ENCODE measurements around the gene GRIN2A. TPM values are rescaled to one million over a fixed set of nuclear protein-coding genes. Genes with fewer than 3 reads are reported as not detected.

The GRIN2A gene
- total RNA-seq, 1 experiment from 2014 or later = not detected

DNA sequence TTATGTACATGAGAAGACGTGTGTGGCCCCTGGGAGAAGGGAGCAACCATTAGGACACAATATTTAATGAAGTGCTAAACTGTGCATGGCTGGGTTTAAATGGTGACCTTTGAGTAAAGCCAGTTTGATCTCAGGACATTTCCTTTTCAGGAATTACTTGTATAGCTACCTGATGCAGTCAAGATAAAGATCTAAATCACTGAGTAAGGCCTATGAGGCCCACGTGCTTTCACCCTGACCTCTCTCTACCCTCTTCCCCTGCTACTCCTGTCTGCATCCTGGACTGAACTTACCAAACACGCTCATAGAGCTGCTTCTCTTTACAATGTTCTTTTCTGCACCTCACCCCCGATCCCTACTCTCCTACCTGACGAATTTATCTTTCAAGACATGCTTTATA, 98.9 kb downstream of the GRIN2A start:
- TF ChIP-seq, protein P1, sequence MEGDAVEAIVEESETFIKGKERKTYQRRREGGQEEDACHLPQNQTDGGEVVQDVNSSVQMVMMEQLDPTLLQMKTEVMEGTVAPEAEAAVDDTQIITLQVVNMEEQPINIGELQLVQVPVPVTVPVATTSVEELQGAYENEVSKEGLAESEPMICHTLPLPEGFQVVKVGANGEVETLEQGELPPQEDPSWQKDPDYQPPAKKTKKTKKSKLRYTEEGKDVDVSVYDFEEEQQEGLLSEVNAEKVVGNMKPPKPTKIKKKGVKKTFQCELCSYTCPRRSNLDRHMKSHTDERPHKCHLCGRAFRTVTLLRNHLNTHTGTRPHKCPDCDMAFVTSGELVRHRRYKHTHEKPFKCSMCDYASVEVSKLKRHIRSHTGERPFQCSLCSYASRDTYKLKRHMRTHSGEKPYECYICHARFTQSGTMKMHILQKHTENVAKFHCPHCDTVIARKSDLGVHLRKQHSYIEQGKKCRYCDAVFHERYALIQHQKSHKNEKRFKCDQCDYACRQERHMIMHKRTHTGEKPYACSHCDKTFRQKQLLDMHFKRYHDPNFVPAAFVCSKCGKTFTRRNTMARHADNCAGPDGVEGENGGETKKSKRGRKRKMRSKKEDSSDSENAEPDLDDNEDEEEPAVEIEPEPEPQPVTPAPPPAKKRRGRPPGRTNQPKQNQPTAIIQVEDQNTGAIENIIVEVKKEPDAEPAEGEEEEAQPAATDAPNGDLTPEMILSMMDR (IDR thresholded peaks at IDR 0.05; ENCODE audit: unreplicated experiment) = no peak
- intact Hi-C loops (cut with micrococcal nuclease) = no loop called here
- Mint-ChIP-seq H3K4me3 (ENCODE audit: unreplicated experiment) (no peak overlapping the region), H3K36me3 (ENCODE audit: insufficient read depth, unreplicated experiment) (no peaks in the 10 kb centered on the region), H3K27me3 (ENCODE audit: insufficient read depth, unreplicated experiment) (no peaks in the 10 kb centered on the region), H3K9me3 (ENCODE audit: unreplicated experiment) (peaks cover 15% of the 10 kb centered on the region), H3K4me1 (ENCODE audit: insufficient read depth, unreplicated experiment) (peaks cover 4% of the 10 kb centered on the region), H3K27ac (ENCODE audit: low read depth, unreplicated experiment) (no peak overlapping the region)
- DNase-seq (ENCODE audit: unreplicated experiment) = no peak
- CTCF ChIA-PET = no interaction called here
- POLR2A ChIA-PET = no interaction called here
- no TSS peak for BruUV-seq (replicated peaks)

DNA sequence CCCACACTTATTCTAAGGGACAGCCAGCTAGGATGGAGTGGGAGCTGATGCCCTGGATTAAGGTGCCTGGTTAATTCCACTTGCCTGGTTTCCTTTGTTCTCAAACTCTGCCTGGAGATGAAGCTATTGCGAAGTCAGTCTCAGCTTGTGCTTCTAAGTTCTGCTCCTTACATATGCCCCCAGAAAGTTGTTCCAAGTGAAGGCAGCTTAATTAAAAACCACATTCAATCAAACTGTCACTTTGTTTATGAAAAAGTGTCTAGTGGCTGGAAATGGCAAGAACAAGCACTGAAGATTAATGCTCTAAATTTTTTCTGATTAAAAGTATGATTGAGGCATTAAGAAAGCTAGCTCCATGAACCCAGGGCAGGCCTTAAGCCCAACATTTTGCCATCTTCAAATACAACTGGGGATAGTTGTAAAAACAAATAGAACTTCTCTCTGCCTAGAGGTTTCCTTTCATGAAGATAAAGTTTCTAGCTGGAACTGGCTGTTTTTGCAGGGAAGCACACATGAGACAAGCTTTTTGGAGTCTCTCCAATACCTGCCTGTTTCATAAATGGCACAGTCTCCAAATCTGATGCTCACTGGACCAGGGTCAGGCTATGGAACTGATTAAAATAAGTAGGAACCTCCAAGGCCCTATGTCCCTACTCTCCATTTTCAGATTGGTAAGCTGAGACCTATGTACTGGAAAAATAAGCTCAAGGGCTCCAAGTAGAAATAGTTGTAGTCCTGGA, 100.9 kb downstream of the GRIN2A start:
- POLR2A ChIA-PET = interaction anchor here (0.5 to 1.2 kb wide), 4 partner anchors 28 to 944 kb away, joined by 3 to 5 read pairs (median 3); no protein-coding TSS in a partner anchor
- peak; percentile 11 for DNase-seq (ENCODE audit: unreplicated experiment)
- H3K27ac Mint-ChIP-seq (ENCODE audit: low read depth, unreplicated experiment) = no peak overlapping the region
- H3K4me3 Mint-ChIP-seq (ENCODE audit: unreplicated experiment) = no peak overlapping the region
- BruUV-seq (replicated peaks) = no TSS peak
- intact Hi-C loops (cut with micrococcal nuclease) = no loop called here
- H3K36me3 Mint-ChIP-seq (ENCODE audit: insufficient read depth, unreplicated experiment) = no peaks in the 10 kb centered on the region
- H3K9me3 Mint-ChIP-seq (ENCODE audit: unreplicated experiment) = peaks cover 25% of the 10 kb centered on the region
- TF ChIP-seq, protein P1 (IDR thresholded peaks at IDR 0.05; ENCODE audit: unreplicated experiment) = no peak
- CTCF ChIA-PET = interaction anchor here (0.7 to 0.9 kb wide), 3 partner anchors 233 to 1541 kb away, joined by 3 read pairs; no protein-coding TSS in a partner anchor
- H3K27me3 Mint-ChIP-seq (ENCODE audit: insufficient read depth, unreplicated experiment) = no peaks in the 10 kb centered on the region
- H3K4me1 Mint-ChIP-seq (ENCODE audit: insufficient read depth, unreplicated experiment) = peaks cover 8% of the 10 kb centered on the region

DNA sequence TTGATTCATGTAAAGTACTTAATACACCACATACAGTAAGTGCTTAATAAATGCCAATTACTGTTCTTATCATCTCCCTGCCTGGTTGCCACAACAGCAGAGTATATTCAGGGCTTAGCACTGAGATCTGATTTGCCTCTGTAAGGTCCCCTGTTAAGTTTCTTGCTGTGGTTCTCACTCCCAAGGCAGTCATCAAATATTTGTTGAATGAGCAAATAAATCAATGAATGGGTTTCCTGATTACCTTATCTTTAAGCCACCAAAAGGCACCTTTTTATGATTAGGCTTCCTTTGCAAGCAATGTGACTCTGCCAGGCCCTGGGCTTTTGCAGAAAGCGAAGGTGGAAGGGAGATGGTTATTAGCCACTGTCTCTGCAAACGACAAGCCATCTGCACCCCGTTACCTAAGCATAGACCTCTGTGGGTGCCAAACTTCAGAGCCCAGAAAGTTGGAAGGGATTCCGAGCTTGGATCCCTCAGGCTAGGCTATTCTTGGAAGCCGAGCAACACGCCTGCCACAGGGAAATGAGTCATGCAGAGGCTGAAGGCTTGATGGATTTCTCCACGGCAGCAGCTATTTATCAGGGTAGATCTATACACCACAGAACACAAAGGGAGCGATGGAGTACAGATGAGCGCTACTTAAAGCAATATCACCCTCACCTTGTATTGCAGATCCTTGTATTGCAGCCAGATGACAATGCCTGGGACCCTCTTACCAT, 102.0 kb downstream of the GRIN2A start:
- ChIA-PET CTCF (interaction anchor here (0.5 to 0.7 kb wide), 2 partner anchors 10 to 177 kb away, joined by 3 to 4 read pairs; no protein-coding TSS in a partner anchor), POLR2A (interaction anchor here (0.9 kb wide), 1 partner anchor 13 kb away, joined by 3 read pairs; no protein-coding TSS in a partner anchor)
- Mint-ChIP-seq H3K36me3 (ENCODE audit: insufficient read depth, unreplicated experiment) (no peaks in the 10 kb centered on the region), H3K27ac (ENCODE audit: low read depth, unreplicated experiment) (no peak overlapping the region), H3K27me3 (ENCODE audit: insufficient read depth, unreplicated experiment) (no peaks in the 10 kb centered on the region), H3K4me1 (ENCODE audit: insufficient read depth, unreplicated experiment) (peaks cover 8% of the 10 kb centered on the region), H3K4me3 (ENCODE audit: unreplicated experiment) (no peak overlapping the region), H3K9me3 (ENCODE audit: unreplicated experiment) (peaks cover 28% of the 10 kb centered on the region)
- intact Hi-C loops (cut with micrococcal nuclease) = no loop called here
- TF ChIP-seq, protein P1 (IDR thresholded peaks at IDR 0.05; ENCODE audit: unreplicated experiment) = no peak
- peak; percentile 88 for DNase-seq (ENCODE audit: unreplicated experiment)
- no TSS peak for BruUV-seq (replicated peaks)

DNA sequence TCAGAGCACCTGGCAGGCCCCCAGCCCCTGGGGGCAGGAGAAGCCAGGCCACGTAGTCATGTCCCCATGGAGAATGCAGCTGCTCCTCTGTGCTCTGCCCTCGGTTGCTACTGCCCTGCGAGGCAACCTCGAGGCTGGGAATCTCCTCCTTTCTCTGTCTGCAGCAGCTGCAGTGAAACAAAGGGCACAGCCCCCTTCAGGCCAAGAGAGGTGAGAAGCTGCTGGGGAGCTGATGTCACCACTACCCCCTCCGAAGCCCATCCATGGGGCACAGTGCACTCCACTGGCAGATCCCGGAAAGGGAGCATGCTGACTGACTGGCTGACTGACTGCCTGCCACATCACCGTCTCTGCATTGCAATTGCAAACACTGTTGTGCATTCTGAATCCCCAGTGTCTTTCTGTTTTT, 103.7 kb downstream of the GRIN2A start:
- POLR2A ChIA-PET = interaction anchor here (0.6 kb wide), 1 partner anchor 255 kb away, joined by 4 read pairs; no protein-coding TSS in a partner anchor
- CTCF ChIA-PET = no interaction called here
- no peak for DNase-seq (ENCODE audit: unreplicated experiment)
- BruUV-seq (replicated peaks) = no TSS peak
- Mint-ChIP-seq H3K27ac (ENCODE audit: low read depth, unreplicated experiment) (no peak overlapping the region), H3K4me1 (ENCODE audit: insufficient read depth, unreplicated experiment) (peaks cover 8% of the 10 kb centered on the region), H3K36me3 (ENCODE audit: insufficient read depth, unreplicated experiment) (no peaks in the 10 kb centered on the region), H3K4me3 (ENCODE audit: unreplicated experiment) (no peak overlapping the region), H3K27me3 (ENCODE audit: insufficient read depth, unreplicated experiment) (no peaks in the 10 kb centered on the region), H3K9me3 (ENCODE audit: unreplicated experiment) (peaks cover 31% of the 10 kb centered on the region)
- TF ChIP-seq, protein P1 (IDR thresholded peaks at IDR 0.05; ENCODE audit: unreplicated experiment) = no peak
- intact Hi-C loops (cut with micrococcal nuclease) = no loop called here

Measured in MCF 10A (cell line).